ENCODE data around the gene LYSMD4. TPM values are rescaled to one million over a fixed set of nuclear protein-coding genes. Genes with fewer than 3 reads are reported as not detected.

Gene LYSMD4
- total and polyA plus RNA-seq, 2 of the 8 experiments (the other 6 are each of a cell fraction or from before 2014, with no cell fraction given), result 7.5 to 17.5 TPM

DNA sequence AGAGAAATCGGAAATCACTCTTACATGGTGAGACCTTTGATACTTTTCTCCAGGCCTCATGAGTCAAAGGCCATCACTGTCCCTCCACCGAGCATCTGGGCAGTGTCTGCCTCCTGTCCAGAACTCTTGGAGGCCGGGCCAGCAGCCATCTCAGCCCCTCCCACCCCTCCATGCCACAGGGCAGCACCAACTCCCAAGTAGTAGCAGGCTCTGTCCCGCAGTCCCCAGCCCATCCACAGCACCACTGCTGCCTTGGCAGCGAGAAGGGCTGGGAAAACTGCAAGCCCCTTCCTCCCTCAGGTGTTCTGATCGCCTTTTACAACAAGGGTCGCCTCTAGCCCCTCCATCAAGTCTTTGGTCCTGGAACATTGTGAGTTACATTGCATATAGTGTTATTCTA lies 5.5 kb downstream of the LYSMD4 start:
- Histone ChIP-seq H2BK12ac (ENCODE audit: low read depth, low read length) (no peak overlapping the region), H3K23ac (ENCODE audit: insufficient read length) (no peak overlapping the region), H3K4me1 (replicated peaks in 1 of 4; ENCODE audit: control insufficient read depth in 3 of 4, insufficient read depth in 4 of 4, low read length in 3 of 4) (peaks cover 5 to 23% (median 6%) of the 10 kb centered on the region in 4 experiments; a peak in 5 of 7 replicates), H4K8ac (ENCODE audit: extremely low read depth, insufficient read depth, low read length) (no peak overlapping the region), H3K79me2 (ENCODE audit: control insufficient read depth in 1 of 2, insufficient read depth in 2 of 2, low read length in 2 of 2) (no peaks in the 10 kb centered on the region), H2AK5ac (ENCODE audit: low read depth, low read length) (no peak overlapping the region), H2AFZ (ENCODE audit: low read length) (no peak overlapping the region), H2BK20ac (ENCODE audit: low read length) (no peak overlapping the region), H3K27me3 (replicated peaks in 1 of 4; ENCODE audit: control insufficient read depth in 3 of 4, extremely low read depth in 1 of 4, insufficient read depth in 3 of 4, low read length in 3 of 4) (peaks cover 0 to 10% (median 3%) of the 10 kb centered on the region in 4 experiments; a peak in 4 of 7 replicates), H3K23me2 (ENCODE audit: low read depth, low read length) (peaks cover 7% of the 10 kb centered on the region; the same call in 1 of the 2 replicates), H3K18ac (ENCODE audit: extremely low read depth, low read length) (no peak overlapping the region), H3K4ac (replicated peaks; ENCODE audit: insufficient read length, low read depth, low read length) (no peak overlapping the region), H3K36me3 (ENCODE audit: control insufficient read depth in 2 of 4, insufficient read depth in 4 of 4, low read length in 3 of 4) (peaks cover 4 to 9% (median 5%) of the 10 kb centered on the region in 4 experiments; a peak in 7 of 8 replicates), H3K14ac (ENCODE audit: insufficient read length) (no peak overlapping the region), H2BK5ac (ENCODE audit: low read depth, low read length) (no peak overlapping the region), H3K27ac (ENCODE audit: low read depth, low read length) (no peak overlapping the region), H4K20me1 (replicated peaks in 1 of 2; ENCODE audit: control insufficient read depth in 1 of 2, insufficient read depth in 2 of 2, low read length in 2 of 2) (peaks cover 0 to 5% of the 10 kb centered on the region in 2 experiments), H3K9me3 (ENCODE audit: insufficient read depth in 2 of 2, low read depth in 1 of 2, low read length in 1 of 2) (peaks cover 4 to 12% of the 10 kb centered on the region in 2 experiments; a peak in 3 of 4 replicates), H2BK120ac (replicated peaks; ENCODE audit: low read depth, low read length) (no peak overlapping the region), H4K5ac (ENCODE audit: insufficient read length, low read depth, low read length) (no peak overlapping the region), H3K79me1 (ENCODE audit: low read depth, low read length) (0 out of 2 replicates have a peak, but pooled peaks cover 2% of the 10 kb centered on the region), H3K9ac (replicated peaks in 1 of 4; ENCODE audit: extremely low read depth in 1 of 4, low read depth in 3 of 4, low read length in 3 of 4) (no peak overlapping the region), H3K56ac (replicated peaks; ENCODE audit: insufficient read length, low read depth, low read length) (no peak overlapping the region), H3K4me3 (ENCODE audit: extremely low read depth in 1 of 4, insufficient read depth in 2 of 4, low read depth in 3 of 4, low read length in 4 of 4) (no peak overlapping the region), H4K91ac (replicated peaks; ENCODE audit: insufficient read length, low read length) (no peak overlapping the region), H2BK15ac (ENCODE audit: low read length) (no peak overlapping the region), H3K4me2 (ENCODE audit: insufficient read depth in 1 of 2, low read depth in 2 of 2, low read length in 2 of 2) (no peak overlapping the region)
- ChIA-PET POLR2A (ENCODE audit: partially characterized antibody) (interaction anchor here (0.8 kb wide), 1 partner anchor 16 kb away, joined by 3 read pairs; no protein-coding TSS in a partner anchor), CTCF (ENCODE audit: partially characterized antibody) (interaction anchor here (0.7 to 3.9 kb wide), 5 partner anchors 25 to 632 kb away, joined by 3 to 34 read pairs (median 3); no protein-coding TSS in a partner anchor)
- WGBS, 2 experiments (ENCODE audit: extremely low coverage in 1 of 2, insufficient coverage in 1 of 2, insufficient read length in 1 of 2, insufficient replicate concordance in 2 of 2, low coverage in 1 of 2, low lambda C conversion rate in 2 of 2, missing lambda C conversion rate in 1 of 2), result 76% methylated on average over 7 of the region's 7 CpGs; no CpG with 5 or more reads in 1 of the 2 experiments
- DNase-seq (ENCODE audit: low read depth in 1 of 2, low spot score in 2 of 2) (no peak), FAIRE-seq (no peak)
- TF ChIP-seq TAF1 (IDR thresholded peaks at IDR 0.05; ENCODE audit: low read depth, low read length) (no peak), JUND (IDR thresholded peaks at IDR 0.05; ENCODE audit: low read length) (no peak), RAD21 (IDR thresholded peaks at IDR 0.05 in 1 of 2, conservative IDR thresholded peaks at IDR 0.05 in 1 of 2; ENCODE audit: low read depth in 2 of 2, low read length in 2 of 2) (no peak), KDM4A (IDR thresholded peaks at IDR 0.05; ENCODE audit: low read depth, low read length, severe bottlenecking) (no peak), ASH2L (IDR thresholded peaks at IDR 0.05; ENCODE audit: low read length) (no peak), RNF2 (IDR thresholded peaks at IDR 0.05; ENCODE audit: borderline replicate concordance, low read depth, low read length, missing control alignments, poor library complexity, severe bottlenecking) (no peak), POLR2A (IDR thresholded peaks at IDR 0.05; ENCODE audit: control extremely low read depth in 1 of 2, low read depth in 2 of 2, low read length in 2 of 2) (no peak), ATF3 (IDR thresholded peaks at IDR 0.05; ENCODE audit: insufficient read depth, low read depth, low read length) (no peak), EP300 (IDR thresholded peaks at IDR 0.05; ENCODE audit: borderline replicate concordance in 1 of 2, low read depth in 2 of 2, low read length in 2 of 2) (no peak), TEAD4 (IDR thresholded peaks at IDR 0.05; ENCODE audit: low read depth, low read length) (no peak), GTF2F1 (IDR thresholded peaks at IDR 0.05; ENCODE audit: borderline replicate concordance, low read depth, low read length) (no peak), POLR2AphosphoS5 (IDR thresholded peaks at IDR 0.05; ENCODE audit: low read depth, low read length) (no peak), EGR1 (IDR thresholded peaks at IDR 0.05; ENCODE audit: borderline replicate concordance, low read depth, low read length) (no peak)

Data from H1 (cell line).